Neuron (in vitro differentiated cells): ENCODE results near the gene ANXA2R.

Source experiments
- H2AFZ ChIP-seq: one replicate; pipeline ENCODE4 v1.6.1; 2013; ENCODE audit warnings: low read depth, mild to moderate bottlenecking, inconsistent platforms, low read length, moderate library complexity
- H3K27me3 ChIP-seq: one replicate; pipeline ENCODE4 v1.6.1; 2013; ENCODE audit warnings: low read length; ENCODE audit not compliant: insufficient read depth
- H3K36me3 ChIP-seq: one replicate; pipeline ENCODE4 v1.6.1; 2013; ENCODE audit warnings: low read length; ENCODE audit not compliant: insufficient read depth
- H3K4me1 ChIP-seq: one replicate; pipeline ENCODE4 v1.6.1; 2013; ENCODE audit warnings: low read length; ENCODE audit not compliant: insufficient read depth
- H3K4me3 ChIP-seq: 2 replicates; pipeline ENCODE4 v1.5.1; 2013; ENCODE audit warnings: mild to moderate bottlenecking, low read length, moderate library complexity
- H3K9me3 ChIP-seq: one replicate; pipeline ENCODE4 v1.6.1; 2013; ENCODE audit warnings: low read length

Gene ANXA2R

GRCh38 chr5:42994555-42995359 lies 45.4 kb downstream of the ANXA2R start:
- H3K27me3 ChIP-seq: peaks cover 3% of the 10 kb centered on the region
- H3K9me3 ChIP-seq: no peaks in the 10 kb centered on the region
- H2AFZ ChIP-seq: peak overlapping the region; percentile 96
- H3K4me3 ChIP-seq: peak overlapping the region; percentile 66
- peaks cover 10% of the 10 kb centered on the region for H3K4me1 ChIP-seq
- no peaks in the 10 kb centered on the region for H3K36me3 ChIP-seq

- H2AFZ ChIP-seq: peak overlapping the region; percentile 96
- H3K9me3 ChIP-seq: no peaks in the 10 kb centered on the region
- peaks cover 10% of the 10 kb centered on the region for H3K4me1 ChIP-seq
- H3K27me3 ChIP-seq: peaks cover 3% of the 10 kb centered on the region
- H3K4me3 ChIP-seq: peak overlapping the region; percentile 66
- no peaks in the 10 kb centered on the region for H3K36me3 ChIP-seq
Observed at GRCh38 chr5:42994246-42994554, 45.9 kb downstream of the ANXA2R start.

GRCh38 chr5:42993516-42994245 lies 46.4 kb downstream of the ANXA2R start:
- Histone ChIP-seq H3K4me1 (peaks cover 10% of the 10 kb centered on the region), H3K9me3 (no peaks in the 10 kb centered on the region), H3K36me3 (no peaks in the 10 kb centered on the region), H2AFZ (no peak overlapping the region), H3K4me3 (peak overlapping the region; percentile 66), H3K27me3 (peaks cover 3% of the 10 kb centered on the region)

- Histone ChIP-seq H3K27me3 (peaks cover 3% of the 10 kb centered on the region), H3K4me3 (peak overlapping the region; percentile 57), H2AFZ (peak overlapping the region; percentile 88), H3K9me3 (no peaks in the 10 kb centered on the region), H3K4me1 (peaks cover 10% of the 10 kb centered on the region), H3K36me3 (no peaks in the 10 kb centered on the region)
Observed at GRCh38 chr5:42992088-42992879, 47.8 kb downstream of the ANXA2R start.

GRCh38 chr5:42991404-42992087 lies 48.6 kb downstream of the ANXA2R start:
- Histone ChIP-seq H3K27me3 (peaks cover 3% of the 10 kb centered on the region), H3K4me1 (peaks cover 10% of the 10 kb centered on the region), H3K4me3 (peak overlapping the region; percentile 57), H2AFZ (peak overlapping the region; percentile 88), H3K9me3 (no peaks in the 10 kb centered on the region), H3K36me3 (no peaks in the 10 kb centered on the region)

- H3K4me3 ChIP-seq: no peak overlapping the region
Observed at GRCh38 chr5:42990892-42991291, 49.2 kb downstream of the ANXA2R start.

More at GRCh38 chr5:42990892-42991291, 49.2 kb downstream of the ANXA2R start:
- Histone ChIP-seq H3K36me3 (no peaks in the 10 kb centered on the region), H3K4me1 (peaks cover 10% of the 10 kb centered on the region), H3K9me3 (no peaks in the 10 kb centered on the region), H3K27me3 (peaks cover 3% of the 10 kb centered on the region), H2AFZ (peak overlapping the region; percentile 88)
